Osteoblast (primary cell): ENCODE data around the gene SLC25A21. TPM values are rescaled to one million over a fixed set of nuclear protein-coding genes. Genes with fewer than 3 reads are reported as not detected.
"Not testable (repeated sequence)": the region's sequence is repeated elsewhere in the genome, so short reads cannot be mapped to it uniquely, and the experiment has no call there.

ENCODE experiments used
- DNase-seq: peaks from one replicate; pipeline ENCODE4 v3.0.0; 2011; ENCODE audit warnings: low spot score, mixed read lengths; ENCODE audit not compliant: insufficient read length; ENCODE audit errors: missing footprints
- H2AFZ ChIP-seq: 2 replicates; pipeline ENCODE4 v1.6.0; 2011; ENCODE audit warnings: mild to moderate bottlenecking, low read length
- H3K27ac ChIP-seq: 2 replicates; pipeline ENCODE4 v1.5.1; 2011; ENCODE audit warnings: mild to moderate bottlenecking, low read depth, low read length, moderate library complexity
- H3K27me3 ChIP-seq: 2 replicates; pipeline ENCODE4 v1.6.0; 2012; ENCODE audit warnings: mild to moderate bottlenecking, control low read depth, inconsistent platforms, low read length, moderate library complexity; ENCODE audit not compliant: insufficient read depth
- H3K36me3 ChIP-seq: 2 replicates; pipeline ENCODE4 v1.5.1; 2011; ENCODE audit warnings: mild to moderate bottlenecking, low read length, control low read depth, moderate library complexity; ENCODE audit not compliant: insufficient read depth
- H3K4me1 ChIP-seq: 2 replicates; pipeline ENCODE4 v1.5.1; 2011; ENCODE audit warnings: mild to moderate bottlenecking, low read length, control low read depth, moderate library complexity; ENCODE audit not compliant: insufficient read depth
- H3K4me2 ChIP-seq: 2 replicates; pipeline ENCODE4 v1.6.0; 2011; ENCODE audit warnings: mild to moderate bottlenecking, low read length; ENCODE audit not compliant: insufficient read depth
- H3K4me3 ChIP-seq: fragments of 200-600 bp; sonication (generic); 3 replicates; pipeline ENCODE4 v1.5.1; 2012; ENCODE audit warnings: mild to moderate bottlenecking, low read length, inconsistent platforms; ENCODE audit not compliant: insufficient read depth
- H3K79me2 ChIP-seq: 2 replicates; pipeline ENCODE4 v1.6.0; 2012; ENCODE audit warnings: mild to moderate bottlenecking, low read length, control low read depth, inconsistent platforms; ENCODE audit not compliant: insufficient read depth
- H3K9me3 ChIP-seq: 2 replicates; pipeline ENCODE4 v1.5.1; 2011; ENCODE audit warnings: low read depth, low read length, control low read depth
- H4K20me1 ChIP-seq: 2 replicates; pipeline ENCODE4 v1.6.0; 2012; ENCODE audit warnings: mild to moderate bottlenecking, low read length, control low read depth; ENCODE audit not compliant: insufficient read depth
- total RNA-seq: library from RNA; depleted of rRNA; stranded (reverse); fragments of >200 nt; gene quantifications from 2 replicates; pipeline ENCODE4 v1.2.3, GENCODE V29; 2012
- TF ChIP-seq, protein P1 (sequence below): IDR thresholded peaks from 2 replicates; pipeline ENCODE4 v1.5.1; 2011; ENCODE audit warnings: mild to moderate bottlenecking, low read depth, low read length, moderate library complexity; ENCODE audit errors: extremely low read depth

The SLC25A21 gene
- total RNA-seq, 1 donor, result 0.72 TPM

DNA sequence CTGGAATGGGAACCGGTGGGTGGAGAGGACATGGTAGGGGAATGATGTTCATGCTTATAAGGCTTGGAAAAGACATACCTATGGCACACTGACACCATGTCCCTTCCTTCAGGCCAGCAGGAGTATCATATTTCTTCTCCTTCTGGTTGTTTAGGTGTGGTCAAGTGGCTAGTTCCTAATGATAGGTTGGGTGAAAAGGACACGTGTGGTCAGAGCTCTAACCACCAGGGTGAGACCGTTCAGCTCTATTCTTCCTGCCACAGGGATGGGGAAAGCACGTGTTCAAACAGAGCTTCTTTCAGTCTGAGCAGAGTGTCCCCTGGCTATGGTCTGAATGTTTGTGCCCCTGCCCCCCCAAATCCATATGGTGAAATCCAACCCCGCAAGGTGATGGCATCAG is 301.6 kb downstream of the SLC25A21 start:
- DNase-seq, result no peak
- Histone ChIP-seq H3K4me3 (no peak overlapping the region), H3K9me3 (no peaks in the 10 kb centered on the region), H4K20me1 (no peaks in the 10 kb centered on the region), H3K36me3 (no peaks in the 10 kb centered on the region), H3K4me1 (no peaks in the 10 kb centered on the region), H2AFZ (no peak overlapping the region), H3K79me2 (no peaks in the 10 kb centered on the region), H3K27me3 (no peaks in the 10 kb centered on the region), H3K27ac (no peak overlapping the region), H3K4me2 (no peak overlapping the region)
- TF ChIP-seq, protein P1, sequence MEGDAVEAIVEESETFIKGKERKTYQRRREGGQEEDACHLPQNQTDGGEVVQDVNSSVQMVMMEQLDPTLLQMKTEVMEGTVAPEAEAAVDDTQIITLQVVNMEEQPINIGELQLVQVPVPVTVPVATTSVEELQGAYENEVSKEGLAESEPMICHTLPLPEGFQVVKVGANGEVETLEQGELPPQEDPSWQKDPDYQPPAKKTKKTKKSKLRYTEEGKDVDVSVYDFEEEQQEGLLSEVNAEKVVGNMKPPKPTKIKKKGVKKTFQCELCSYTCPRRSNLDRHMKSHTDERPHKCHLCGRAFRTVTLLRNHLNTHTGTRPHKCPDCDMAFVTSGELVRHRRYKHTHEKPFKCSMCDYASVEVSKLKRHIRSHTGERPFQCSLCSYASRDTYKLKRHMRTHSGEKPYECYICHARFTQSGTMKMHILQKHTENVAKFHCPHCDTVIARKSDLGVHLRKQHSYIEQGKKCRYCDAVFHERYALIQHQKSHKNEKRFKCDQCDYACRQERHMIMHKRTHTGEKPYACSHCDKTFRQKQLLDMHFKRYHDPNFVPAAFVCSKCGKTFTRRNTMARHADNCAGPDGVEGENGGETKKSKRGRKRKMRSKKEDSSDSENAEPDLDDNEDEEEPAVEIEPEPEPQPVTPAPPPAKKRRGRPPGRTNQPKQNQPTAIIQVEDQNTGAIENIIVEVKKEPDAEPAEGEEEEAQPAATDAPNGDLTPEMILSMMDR, result no peak

DNA sequence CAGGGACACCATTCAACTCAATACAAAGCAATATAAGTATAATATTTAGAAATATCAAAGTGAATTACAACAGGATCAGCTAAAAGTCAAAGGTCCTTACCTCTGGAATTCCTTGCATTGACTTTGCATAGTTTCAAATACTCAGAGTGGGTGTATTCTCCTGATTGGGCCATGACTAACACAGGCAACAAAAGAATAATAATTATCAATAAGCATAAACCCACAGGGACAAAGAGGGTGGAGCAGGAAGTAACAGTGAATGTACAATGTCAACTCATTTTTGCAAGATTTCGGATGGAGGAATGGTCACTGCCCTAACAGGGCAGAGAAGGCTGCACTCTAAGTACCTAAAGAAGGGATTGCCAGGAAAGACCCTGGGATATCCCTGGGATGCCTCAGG is 303.3 kb downstream of the SLC25A21 start:
- Histone ChIP-seq H3K4me2 (no peak overlapping the region), H3K36me3 (no peaks in the 10 kb centered on the region), H2AFZ (no peak overlapping the region), H3K9me3 (no peaks in the 10 kb centered on the region), H3K4me3 (no peak overlapping the region), H3K27me3 (no peaks in the 10 kb centered on the region), H4K20me1 (no peaks in the 10 kb centered on the region), H3K79me2 (no peaks in the 10 kb centered on the region), H3K4me1 (no peaks in the 10 kb centered on the region), H3K27ac (no peak overlapping the region)
- TF ChIP-seq, protein P1, result no peak
- no peak for DNase-seq

DNA sequence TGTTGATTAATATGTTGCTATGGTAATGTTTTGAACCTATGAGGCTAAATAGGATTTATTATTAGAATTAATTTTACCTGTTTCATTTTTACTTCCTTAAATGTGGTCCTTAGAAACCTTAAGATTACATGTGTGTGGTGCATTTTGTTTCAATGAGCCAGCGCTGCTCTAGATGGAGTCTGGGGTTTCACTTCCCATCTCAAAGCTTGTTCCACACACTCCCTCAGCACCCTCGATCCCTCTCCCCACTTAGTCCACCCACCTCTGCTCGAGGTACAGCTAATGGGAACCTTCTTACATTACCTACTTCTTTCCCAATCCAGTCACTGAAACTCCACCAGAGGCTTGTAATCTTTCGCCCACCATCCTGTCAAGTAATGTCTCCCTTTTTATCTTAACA is 305.5 kb downstream of the SLC25A21 start:
- no peak overlapping the region for H3K27ac ChIP-seq
- DNase-seq, result no peak
- TF ChIP-seq, protein P1, result no peak
- H3K9me3 ChIP-seq, result no peaks in the 10 kb centered on the region
- H3K79me2 ChIP-seq, result no peaks in the 10 kb centered on the region
- H3K4me3 ChIP-seq, result no peak overlapping the region
- H3K27me3 ChIP-seq, result no peaks in the 10 kb centered on the region
- H2AFZ ChIP-seq, result no peak overlapping the region
- H3K36me3 ChIP-seq, result no peaks in the 10 kb centered on the region
- no peak overlapping the region for H3K4me2 ChIP-seq
- no peaks in the 10 kb centered on the region for H3K4me1 ChIP-seq
- no peaks in the 10 kb centered on the region for H4K20me1 ChIP-seq

DNA sequence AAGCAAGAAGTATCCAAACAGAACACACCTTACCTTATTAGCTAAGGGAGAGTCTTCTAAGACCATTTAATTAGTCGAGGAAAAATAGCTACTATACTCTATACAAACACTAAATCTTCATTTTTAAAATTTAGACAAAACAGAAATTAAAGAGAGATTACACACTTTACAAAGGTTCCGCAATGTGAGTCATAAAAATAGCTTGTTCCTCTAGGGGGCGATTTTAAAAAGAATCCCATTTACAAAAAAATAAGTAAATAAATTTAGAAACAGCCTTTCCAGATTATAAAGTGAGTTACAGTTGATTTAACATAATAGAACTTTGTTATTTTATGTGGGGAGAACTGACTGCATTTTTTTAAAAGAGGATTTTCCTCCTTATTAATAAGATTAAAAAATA is 309.1 kb downstream of the SLC25A21 start:
- Histone ChIP-seq H3K36me3 (no peaks in the 10 kb centered on the region), H3K27me3 (no peaks in the 10 kb centered on the region), H3K27ac (no peak overlapping the region), H3K9me3 (no peaks in the 10 kb centered on the region), H3K79me2 (no peaks in the 10 kb centered on the region), H2AFZ (no peak overlapping the region), H4K20me1 (no peaks in the 10 kb centered on the region), H3K4me2 (no peak overlapping the region), H3K4me1 (no peaks in the 10 kb centered on the region), H3K4me3 (no peak overlapping the region)
- no peak for DNase-seq
- TF ChIP-seq, protein P1, result peak; percentile 22

DNA sequence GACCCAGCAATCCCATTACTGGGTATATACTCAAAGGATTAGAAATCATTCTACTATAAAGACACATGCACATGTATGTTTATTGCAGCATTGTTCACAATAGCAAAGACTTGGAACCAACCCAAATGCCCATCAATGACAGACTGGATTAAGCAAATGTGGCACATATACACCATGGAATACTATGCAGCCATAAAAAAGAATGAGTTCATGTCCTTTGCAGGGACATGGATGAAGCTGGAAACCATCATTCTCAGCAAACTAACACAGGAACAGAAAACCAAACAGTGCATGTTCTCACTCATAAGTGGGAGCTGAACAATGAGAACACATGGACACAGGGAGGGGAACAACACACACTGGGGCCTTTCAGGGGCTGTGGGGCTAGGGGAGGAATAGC is 310.2 kb downstream of the SLC25A21 start:
- H3K27me3 ChIP-seq, H3K4me2 ChIP-seq, H3K36me3 ChIP-seq, DNase-seq, H3K79me2 ChIP-seq, H4K20me1 ChIP-seq, H3K4me3 ChIP-seq, H2AFZ ChIP-seq, H3K4me1 ChIP-seq, H3K27ac ChIP-seq, H3K9me3 ChIP-seq: not testable (repeated sequence)
